H1 (cell line): Measurements from ENCODE around the gene FAAP100. TPM values are rescaled to one million over a fixed set of nuclear protein-coding genes. Genes with fewer than 3 reads are reported as not detected.

ENCODE experiments used
- CTCF ChIA-PET: fragments of 300-600 bp; sonication (Branson Sonifier 250); formaldehyde crosslinking; loops from one replicate; lab custom pipeline; 2021; ENCODE audit not compliant: partially characterized antibody; lab: Charles Lee
- POLR2A ChIA-PET: fragments of 300-600 bp; sonication (Branson Sonifier 250); formaldehyde crosslinking; loops from one replicate; lab custom pipeline; 2021; ENCODE audit warnings: inconsistent platforms; ENCODE audit not compliant: partially characterized antibody; lab: Charles Lee
- DNase-seq, 2 experiments: peaks; one replicate each; pipeline versions ENCODE4 v3.0.0 to v3.0.0-alpha.2; 2010 to 2022; ENCODE audit warnings: low spot score in 2 of 2, low read depth in 1 of 2, mixed read lengths in 1 of 2
- FAIRE-seq: peaks from 2 replicates; lab custom pipeline; 2011; peaks lifted over from hg19 to GRCh38; lab: Jason Lieb, UNC
- H2AFZ ChIP-seq: 2 replicates; pipeline ENCODE4 v1.8.1; 2012; ENCODE audit warnings: low read length, inconsistent platforms
- H2AK5ac ChIP-seq: 2 replicates; pipeline ENCODE4 v1.6.1; 2013; ENCODE audit warnings: low read depth, low read length
- H2BK120ac ChIP-seq: replicated peaks from 2 replicates; pipeline ENCODE3; 2013; ENCODE audit warnings: low read depth, low read length, inconsistent platforms
- H2BK12ac ChIP-seq: 2 replicates; pipeline ENCODE4 v1.6.1; 2013; ENCODE audit warnings: low read depth, low read length
- H2BK15ac ChIP-seq: 2 replicates; pipeline ENCODE4 v1.6.1; 2013; ENCODE audit warnings: low read length
- H2BK20ac ChIP-seq: 2 replicates; pipeline ENCODE4 v1.6.1; 2013; ENCODE audit warnings: low read length
- H2BK5ac ChIP-seq: 2 replicates; pipeline ENCODE4 v1.6.1; 2013; ENCODE audit warnings: low read depth, low read length
- H3K14ac ChIP-seq: 2 replicates; pipeline ENCODE4 v1.6.1; 2013; ENCODE audit warnings: inconsistent platforms; ENCODE audit not compliant: insufficient read length
- H3K18ac ChIP-seq: 2 replicates; pipeline ENCODE4 v1.6.1; 2013; ENCODE audit warnings: low read length; ENCODE audit errors: extremely low read depth
- H3K23ac ChIP-seq: 2 replicates; pipeline ENCODE4 v1.6.1; 2013; ENCODE audit warnings: inconsistent platforms; ENCODE audit not compliant: insufficient read length
- H3K23me2 ChIP-seq: 2 replicates; pipeline ENCODE4 v1.6.1; 2013; ENCODE audit warnings: low read depth, low read length
- H3K27ac ChIP-seq: 2 replicates; pipeline ENCODE4 v1.6.1; 2011; ENCODE audit warnings: low read depth, low read length, inconsistent platforms
- H3K27me3 ChIP-seq, 4 experiments: replicated peaks in 1 of 4; 1 replicate in 1 of 4; 2 replicates in 3 of 4; pipeline versions ENCODE4 v1.6.1 to v1.8.1; 2011 to 2013; ENCODE audit warnings: low read length in 3 of 4, mild to moderate bottlenecking in 3 of 4, inconsistent platforms in 2 of 4, mixed read lengths in 2 of 4, moderate library complexity in 1 of 4; ENCODE audit not compliant: control insufficient read depth in 3 of 4, insufficient read depth in 3 of 4; ENCODE audit errors: extremely low read depth in 1 of 4
- H3K36me3 ChIP-seq, 4 experiments: 2 replicates each; pipeline versions ENCODE4 v1.6.1 to v1.8.1; 2011 to 2013; ENCODE audit warnings: mild to moderate bottlenecking in 4 of 4, low read length in 3 of 4, moderate library complexity in 2 of 4, control low read depth in 1 of 4, inconsistent platforms in 1 of 4; ENCODE audit not compliant: insufficient read depth in 4 of 4, control insufficient read depth in 2 of 4
- H3K4ac ChIP-seq: replicated peaks from 2 replicates; pipeline ENCODE3; 2013; ENCODE audit warnings: low read length, low read depth, mixed read lengths, inconsistent platforms; ENCODE audit not compliant: insufficient read length
- H3K4me1 ChIP-seq, 4 experiments: replicated peaks in 1 of 4; 1 replicate in 1 of 4; 2 replicates in 3 of 4; pipeline versions ENCODE4 v1.6.1 to v1.8.1; 2011 to 2013; ENCODE audit warnings: low read length in 3 of 4, inconsistent platforms in 2 of 4, mixed read lengths in 1 of 4; ENCODE audit not compliant: insufficient read depth in 4 of 4, control insufficient read depth in 3 of 4
- H3K4me2 ChIP-seq, 2 experiments: 2 replicates each; pipeline versions ENCODE4 v1.6.1 to v1.8.1; 2011 to 2013; ENCODE audit warnings: low read depth in 2 of 2, low read length in 2 of 2, control low read depth in 1 of 2, inconsistent platforms in 1 of 2, mild to moderate bottlenecking in 1 of 2; ENCODE audit not compliant: insufficient read depth in 1 of 2
- H3K4me3 ChIP-seq, 4 experiments: fragments of 200-600, 300-600 bp in 1 of 4; sonication (generic), shearing (Covaris generic), sonication (Bioruptor Twin) in 1 of 4; 2 replicates each; pipeline versions ENCODE4 v1.5.1 to v1.8.1; 2011 to 2016; ENCODE audit warnings: low read length in 4 of 4, low read depth in 3 of 4, control low read depth in 2 of 4, inconsistent platforms in 2 of 4, mild to moderate bottlenecking in 2 of 4, mixed read lengths in 1 of 4, moderate library complexity in 1 of 4; ENCODE audit not compliant: insufficient read depth in 2 of 4; ENCODE audit errors: extremely low read depth in 1 of 4
- H3K56ac ChIP-seq: replicated peaks from 2 replicates; pipeline ENCODE3; 2013; ENCODE audit warnings: low read depth, mild to moderate bottlenecking, mixed read lengths, low read length, inconsistent platforms; ENCODE audit not compliant: insufficient read length
- H3K79me1 ChIP-seq: 2 replicates; pipeline ENCODE4 v1.6.1; 2013; ENCODE audit warnings: low read depth, low read length, control low read depth
- H3K79me2 ChIP-seq, 2 experiments: 2 replicates each; pipeline versions ENCODE4 v1.6.1 to v1.8.1; 2012 to 2013; ENCODE audit warnings: low read length in 2 of 2, mild to moderate bottlenecking in 2 of 2, inconsistent platforms in 1 of 2; ENCODE audit not compliant: insufficient read depth in 2 of 2, control insufficient read depth in 1 of 2
- H3K9ac ChIP-seq, 4 experiments: replicated peaks in 1 of 4; 1 replicate in 1 of 4; 2 replicates in 3 of 4; pipeline versions ENCODE4 v1.6.1 to v1.8.1; 2011 to 2013; ENCODE audit warnings: low read depth in 3 of 4, low read length in 3 of 4, control low read depth in 2 of 4, mild to moderate bottlenecking in 2 of 4, moderate library complexity in 2 of 4, inconsistent platforms in 1 of 4; ENCODE audit errors: extremely low read depth in 1 of 4
- H3K9me3 ChIP-seq, 2 experiments: 2 replicates each; pipeline versions ENCODE4 v1.6.1 to v1.8.1; 2012 to 2013; ENCODE audit warnings: mild to moderate bottlenecking in 2 of 2, moderate library complexity in 2 of 2, control low read depth in 1 of 2, inconsistent platforms in 1 of 2, low read depth in 1 of 2, low read length in 1 of 2, mixed read lengths in 1 of 2; ENCODE audit not compliant: insufficient read depth in 2 of 2
- H4K20me1 ChIP-seq, 2 experiments: replicated peaks in 1 of 2; 2 replicates each; pipeline versions ENCODE3 to v1.8.1; 2011 to 2013; ENCODE audit warnings: inconsistent platforms in 2 of 2, low read length in 2 of 2, mild to moderate bottlenecking in 1 of 2; ENCODE audit not compliant: insufficient read depth in 2 of 2, control insufficient read depth in 1 of 2
- H4K5ac ChIP-seq: 2 replicates; pipeline ENCODE4 v1.6.1; 2013; ENCODE audit warnings: low read length, low read depth, mixed read lengths, inconsistent platforms; ENCODE audit not compliant: insufficient read length
- H4K8ac ChIP-seq: 2 replicates; pipeline ENCODE4 v1.8.0; 2013; ENCODE audit warnings: mild to moderate bottlenecking, moderate library complexity, low read length, inconsistent platforms; ENCODE audit not compliant: insufficient read depth; ENCODE audit errors: extremely low read depth
- H4K91ac ChIP-seq: replicated peaks from 2 replicates; pipeline ENCODE3; 2013; ENCODE audit warnings: low read length, mixed read lengths, inconsistent platforms; ENCODE audit not compliant: insufficient read length
- CHD2 ChIP-seq: IDR thresholded peaks from 2 replicates; pipeline ENCODE4 v1.6.1; 2012; ENCODE audit warnings: low read length, improper control_type of control experiment
- E2F6 ChIP-seq: IDR thresholded peaks from 2 replicates; pipeline ENCODE4 v1.6.1; 2012; ENCODE audit warnings: inconsistent platforms
- GTF2F1 ChIP-seq: IDR thresholded peaks from 2 replicates; pipeline ENCODE4 v1.6.1; 2012; ENCODE audit warnings: low read depth, low read length, improper control_type of control experiment, borderline replicate concordance
- JUN ChIP-seq: IDR thresholded peaks from 2 replicates; pipeline ENCODE4 v1.6.1; 2011; ENCODE audit warnings: low read depth, mild to moderate bottlenecking, improper control_type of control experiment, low read length
- NRF1 ChIP-seq: IDR thresholded peaks from 2 replicates; pipeline ENCODE4 v1.6.1; 2011; ENCODE audit warnings: mild to moderate bottlenecking, low read depth, low read length, improper control_type of control experiment
- POLR2A ChIP-seq, 2 experiments: IDR thresholded peaks; 1 replicate in 1 of 2; 2 replicates in 1 of 2; pipeline ENCODE4 v1.6.1; 2011; ENCODE audit warnings: low read depth in 2 of 2, low read length in 2 of 2, mild to moderate bottlenecking in 2 of 2; ENCODE audit errors: control extremely low read depth in 1 of 2
- POLR2AphosphoS5 ChIP-seq: IDR thresholded peaks from 2 replicates; pipeline ENCODE4 v1.6.1; 2011; ENCODE audit warnings: low read depth, low read length
- SIN3A ChIP-seq, 2 experiments: IDR thresholded peaks in 1 of 2; conservative IDR thresholded peaks in 1 of 2; 2 replicates each; pipeline ENCODE4 v1.6.1; 2011 to 2012; ENCODE audit warnings: low read length in 2 of 2, improper control_type of control experiment in 1 of 2, low read depth in 1 of 2, mild to moderate bottlenecking in 1 of 2
- SIRT6 ChIP-seq: IDR thresholded peaks from one replicate; pipeline ENCODE4 v1.7.1; 2012; ENCODE audit warnings: low read length, inconsistent platforms
- SIX5 ChIP-seq: IDR thresholded peaks from 2 replicates; pipeline ENCODE4 v1.6.1; 2011; ENCODE audit warnings: mild to moderate bottlenecking, low read depth, low read length
- SP4 ChIP-seq: IDR thresholded peaks from 2 replicates; pipeline ENCODE4 v1.6.1; 2012; ENCODE audit warnings: low read length, inconsistent platforms
- WGBS, 2 experiments: shearing (Covaris generic) in 1 of 2; methylation state at CpG; one replicate each; pipeline versions ENCODE4 v1.1.6 to v1.1.7; 2013 to 2015; ENCODE audit warnings: low lambda C conversion rate in 2 of 2, mixed read lengths in 2 of 2, inconsistent platforms in 1 of 2, low coverage in 1 of 2, missing lambda C conversion rate in 1 of 2; ENCODE audit not compliant: insufficient replicate concordance in 2 of 2, insufficient coverage in 1 of 2, insufficient read length in 1 of 2; ENCODE audit errors: extremely low coverage in 1 of 2, missing lambda C conversion rate in 1 of 2; 5-methylcytosine and 5-hydroxymethylcytosine counted together
- polyA plus RNA-seq, 7 experiments: library from polyadenylated mRNA; depleted of rRNA in 3 of 7; stranded (reverse) in 5 of 7; unstranded in 2 of 7; fragments of >200 nt in 5 of 7; fragments of 200-250 nt in 2 of 7; gene quantifications; 1 replicate in 5 of 7; 2 replicates in 1 of 7; 4 replicates in 1 of 7; pipeline versions ENCODE4 v1.2.1 to v1.2.3, GENCODE V29; 2011 to 2013; ENCODE audit warnings: missing spikeins in 2 of 7, mixed read lengths in 2 of 7
- total RNA-seq: library from RNA; stranded (reverse); fragmentation: NEBNext Ultra II Directional; extraction: Animal tissue kit (Norgen Biotek cat#: 25700); gene quantifications from 2 replicates; pipeline ENCODE4 v1.2.1, GENCODE V29; 2021

Gene FAAP100
- total and polyA plus RNA-seq, 2 of the 8 experiments (the other 6 are each of a cell fraction or from before 2014, with no cell fraction given): 23.2 to 41.8 TPM

- no peak overlapping the region; the same call in 1 of the 2 replicates for H2BK5ac ChIP-seq
- H2AFZ ChIP-seq: no peak overlapping the region
- H3K23ac ChIP-seq: no peak overlapping the region
- no peak for FAIRE-seq
- no peak overlapping the region for H2BK120ac ChIP-seq
- peaks cover 24 to 32% of the 10 kb centered on the region in 2 experiments for H3K79me2 ChIP-seq
- peaks cover 0 to 5% (median 1%) of the 10 kb centered on the region in 4 experiments; a peak in 1 of 7 replicates for H3K4me1 ChIP-seq
- no peak overlapping the region for H3K18ac ChIP-seq
- peaks cover 23 to 29% of the 10 kb centered on the region in 2 experiments for H4K20me1 ChIP-seq
- no peak for DNase-seq
- ChIA-PET CTCF (interaction anchor here (1.2 to 2.3 kb wide), 4 partner anchors 10 to 116 kb away, joined by 3 to 8 read pairs (median 4); no protein-coding TSS in a partner anchor), POLR2A (interaction anchor here (0.6 to 35.8 kb wide), 27 partner anchors 7 to 480 kb away, joined by 3 to 1004 read pairs (median 4); partner anchors contain the start of genes ACTG1, BAHCC1, FAAP100 and FSCN2)
- peaks cover 18% of the 10 kb centered on the region for H3K23me2 ChIP-seq
- peak overlapping the region; percentile 97 to 98 for H3K4me2 ChIP-seq
- no peak overlapping the region for H3K56ac ChIP-seq
- no peak overlapping the region for H3K4ac ChIP-seq
- no peaks in the 10 kb centered on the region for H3K27me3 ChIP-seq
- no peak overlapping the region for H3K27ac ChIP-seq
- peaks cover 14% of the 10 kb centered on the region for H3K79me1 ChIP-seq
- H3K4me3 ChIP-seq: peak overlapping the region in 3 of 4 experiments; percentile 75 to 93 (median 90); a peak in 3 of 8 replicates
- no peak overlapping the region for H4K91ac ChIP-seq
- no peak overlapping the region for H4K5ac ChIP-seq
- H3K9ac ChIP-seq: no peak overlapping the region
- no peak overlapping the region for H3K14ac ChIP-seq
- peaks cover 19 to 37% (median 31%) of the 10 kb centered on the region in 4 experiments; a peak in 7 of 8 replicates for H3K36me3 ChIP-seq
- no peak overlapping the region for H2BK20ac ChIP-seq
- H4K8ac ChIP-seq: peak overlapping the region; percentile 57; the same call in 1 of the 2 replicates
- H2BK15ac ChIP-seq: no peak overlapping the region
- H3K9me3 ChIP-seq: no peaks in the 10 kb centered on the region
- H2BK12ac ChIP-seq: no peak overlapping the region
- WGBS, 2 experiments: 79% methylated on average over 10 of the region's 10 CpGs; no CpG with 5 or more reads in 1 of the 2 experiments
- H2AK5ac ChIP-seq: no peak overlapping the region
- TF ChIP-seq E2F6 (no peak), NRF1 (peak; percentile 4; the same call in 1 of the 2 replicates), POLR2A (IDR thresholded peaks at IDR 0.05; ENCODE audit: control extremely low read depth in 1 of 2, low read depth in 2 of 2, low read length in 2 of 2) (peak in 1 of 2 experiments; percentile 98; a peak in 2 of 3 replicates), GTF2F1 (peak; percentile 53; the same call in 1 of the 2 replicates), SP4 (peak; percentile 65; the same call in 1 of the 2 replicates), SIX5 (no peak), SIRT6 (peak; percentile 39), JUN (no peak), POLR2AphosphoS5 (peak; percentile 85; the same call in 1 of the 2 replicates), SIN3A (conservative IDR thresholded peaks at IDR 0.05 in 1 of 2, IDR thresholded peaks at IDR 0.05 in 1 of 2; ENCODE audit: low read depth in 1 of 2, low read length in 2 of 2) (0 out of 4 replicates have a peak, but pooled peaks of 1 of the 2 experiments have one; percentile 16), CHD2 (peak; percentile 52; the same call in 1 of the 2 replicates)
Observed at GRCh38 chr17:81508639-81509206, 43.4 kb downstream of the FAAP100 start.
